MM.1S (cell line): Measurements from ENCODE around the gene LRRC3B.

Source experiments
- CTCF ChIP-seq: fragments of 300-600 bp; sonication (generic); IDR thresholded peaks from 2 replicates; pipeline ENCODE4 v1.5.1; 2016; ENCODE audit warnings: antibody characterized with exemption, low read length, mixed read lengths
- EZH2 ChIP-seq: fragments of 300-600 bp; sonication (generic); optimal IDR thresholded peaks from 2 replicates; pipeline ENCODE3; 2017; ENCODE audit warnings: low read depth, mild to moderate bottlenecking, antibody characterized with exemption, low read length, mixed read lengths
- EZH2phosphoT487 ChIP-seq: fragments of 300-600 bp; sonication (generic); IDR thresholded peaks from 2 replicates; pipeline ENCODE4 v1.6.1; 2018; ENCODE audit warnings: antibody characterized with exemption, low read length

GRCh38 chr3:26630669-26631389, 8.3 kb downstream of the LRRC3B start:
- no peak for TF ChIP-seq CTCF
- no peak for TF ChIP-seq EZH2phosphoT487
- no peak for TF ChIP-seq EZH2
